ENCODE measurements around the gene SRRM3. TPM values are rescaled to one million over a fixed set of nuclear protein-coding genes. Genes with fewer than 3 reads are reported as not detected.
"Not testable (repeated sequence)": the region's sequence is repeated elsewhere in the genome, so short reads cannot be mapped to it uniquely, and the experiment has no call there.

SRRM3 gene
- total RNA-seq, 2 donors from 2014 or later: 1.6 to 4.3 TPM

DNA sequence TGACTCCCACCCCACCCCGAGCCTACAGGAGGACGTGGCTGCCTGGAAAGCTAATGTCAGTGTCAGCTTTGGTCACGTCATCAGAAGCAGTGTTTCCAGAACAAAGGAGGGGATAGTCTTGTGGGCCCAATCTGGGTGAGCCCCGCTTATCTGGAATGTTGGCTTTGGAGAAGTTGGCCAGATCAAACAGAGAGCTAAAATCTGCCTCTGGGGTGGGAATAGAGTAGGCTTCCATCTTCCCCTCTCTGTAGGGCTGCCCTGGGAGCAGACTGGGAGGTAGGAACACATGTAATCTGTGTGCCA is 32.5 kb downstream of the SRRM3 start:
- ATAC-seq (ENCODE audit: insufficient number of reproducible peaks, low FRiP score, low read depth): no peak
- no peaks in the 10 kb centered on the region for H3K27me3 ChIP-seq (replicated peaks; ENCODE audit: insufficient read depth)
- peaks cover 0 to 3% of the 10 kb centered on the region in 2 donors for H3K4me1 ChIP-seq (ENCODE audit: control insufficient read depth in 1 of 2, low read depth in 2 of 2)
- H3K9me3 ChIP-seq: no peaks in the 10 kb centered on the region
- no peak overlapping the region for H3K4me3 ChIP-seq
- TF ChIP-seq, protein P1, sequence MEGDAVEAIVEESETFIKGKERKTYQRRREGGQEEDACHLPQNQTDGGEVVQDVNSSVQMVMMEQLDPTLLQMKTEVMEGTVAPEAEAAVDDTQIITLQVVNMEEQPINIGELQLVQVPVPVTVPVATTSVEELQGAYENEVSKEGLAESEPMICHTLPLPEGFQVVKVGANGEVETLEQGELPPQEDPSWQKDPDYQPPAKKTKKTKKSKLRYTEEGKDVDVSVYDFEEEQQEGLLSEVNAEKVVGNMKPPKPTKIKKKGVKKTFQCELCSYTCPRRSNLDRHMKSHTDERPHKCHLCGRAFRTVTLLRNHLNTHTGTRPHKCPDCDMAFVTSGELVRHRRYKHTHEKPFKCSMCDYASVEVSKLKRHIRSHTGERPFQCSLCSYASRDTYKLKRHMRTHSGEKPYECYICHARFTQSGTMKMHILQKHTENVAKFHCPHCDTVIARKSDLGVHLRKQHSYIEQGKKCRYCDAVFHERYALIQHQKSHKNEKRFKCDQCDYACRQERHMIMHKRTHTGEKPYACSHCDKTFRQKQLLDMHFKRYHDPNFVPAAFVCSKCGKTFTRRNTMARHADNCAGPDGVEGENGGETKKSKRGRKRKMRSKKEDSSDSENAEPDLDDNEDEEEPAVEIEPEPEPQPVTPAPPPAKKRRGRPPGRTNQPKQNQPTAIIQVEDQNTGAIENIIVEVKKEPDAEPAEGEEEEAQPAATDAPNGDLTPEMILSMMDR (IDR thresholded peaks at IDR 0.05): no peak
- no peaks in the 10 kb centered on the region for H3K36me3 ChIP-seq
- no peak for DNase-seq (ENCODE audit: low spot score)
- no peak overlapping the region for H3K27ac ChIP-seq

DNA sequence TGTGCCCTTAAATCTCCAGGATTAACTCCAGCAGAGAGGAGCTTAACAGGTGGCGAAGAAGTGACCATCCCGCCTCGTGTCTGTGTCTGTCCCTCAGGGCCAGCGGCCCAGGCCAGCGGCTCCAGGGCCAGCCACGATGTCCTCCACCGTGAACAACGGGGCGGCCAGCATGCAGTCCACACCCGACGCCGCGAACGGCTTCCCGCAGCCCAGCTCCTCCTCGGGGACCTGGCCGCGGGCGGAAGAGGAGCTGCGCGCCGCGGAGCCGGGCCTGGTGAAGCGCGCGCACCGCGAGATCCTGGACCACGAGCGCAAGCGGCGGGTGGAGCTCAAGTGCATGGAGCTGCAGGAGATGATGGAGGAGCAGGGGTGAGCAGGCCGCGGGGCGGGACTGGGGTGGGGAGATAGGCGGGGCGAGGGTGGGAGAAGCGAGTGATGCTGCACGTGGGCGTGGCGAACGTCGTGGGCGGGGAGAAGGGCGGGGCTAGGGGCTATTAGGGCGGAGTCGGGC is 33.3 kb downstream of the SRRM3 start:
- no peak overlapping the region for H3K27ac ChIP-seq
- H3K27me3 ChIP-seq (replicated peaks; ENCODE audit: insufficient read depth): no peaks in the 10 kb centered on the region
- TF ChIP-seq, protein P1 (IDR thresholded peaks at IDR 0.05): no peak
- H3K4me1 ChIP-seq (ENCODE audit: control insufficient read depth in 1 of 2, low read depth in 2 of 2): peaks cover 0 to 3% of the 10 kb centered on the region in 2 donors
- ATAC-seq (ENCODE audit: insufficient number of reproducible peaks, low FRiP score, low read depth): no peak
- H3K36me3 ChIP-seq: no peaks in the 10 kb centered on the region
- DNase-seq (ENCODE audit: low spot score): peak; percentile 6
- peak overlapping the region; percentile 40 for H3K4me3 ChIP-seq
- H3K9me3 ChIP-seq: no peaks in the 10 kb centered on the region

DNA sequence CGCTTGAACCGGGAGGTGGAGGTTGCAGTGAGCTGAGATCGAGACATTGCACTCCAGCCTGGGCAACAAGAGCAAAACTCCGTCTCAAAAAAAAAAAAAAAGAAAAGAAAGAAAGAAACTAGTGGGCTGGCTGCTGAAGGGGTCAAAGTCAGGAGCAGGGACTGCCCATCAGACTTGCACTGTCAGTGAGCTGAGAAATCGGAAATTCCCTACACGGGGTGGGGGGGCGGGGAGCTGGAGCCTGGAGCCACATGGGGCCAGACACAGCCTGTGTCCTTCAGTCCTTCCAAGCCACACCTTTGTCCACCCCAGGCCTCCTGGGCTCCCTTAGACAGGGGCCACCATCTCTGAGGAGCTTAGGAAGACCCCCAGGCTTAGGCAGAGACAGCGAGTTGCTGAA is 34.5 kb downstream of the SRRM3 start:
- no peaks in the 10 kb centered on the region for H3K9me3 ChIP-seq
- H3K27ac ChIP-seq: no peak overlapping the region
- no peaks in the 10 kb centered on the region for H3K27me3 ChIP-seq (replicated peaks; ENCODE audit: insufficient read depth)
- ATAC-seq (ENCODE audit: insufficient number of reproducible peaks, low FRiP score, low read depth): no peak
- H3K4me3 ChIP-seq: no peak overlapping the region
- no peak for DNase-seq (ENCODE audit: low spot score)
- TF ChIP-seq, protein P1 (IDR thresholded peaks at IDR 0.05): no peak
- peaks cover 0 to 3% of the 10 kb centered on the region in 2 donors for H3K4me1 ChIP-seq (ENCODE audit: control insufficient read depth in 1 of 2, low read depth in 2 of 2)
- H3K36me3 ChIP-seq: no peaks in the 10 kb centered on the region

DNA sequence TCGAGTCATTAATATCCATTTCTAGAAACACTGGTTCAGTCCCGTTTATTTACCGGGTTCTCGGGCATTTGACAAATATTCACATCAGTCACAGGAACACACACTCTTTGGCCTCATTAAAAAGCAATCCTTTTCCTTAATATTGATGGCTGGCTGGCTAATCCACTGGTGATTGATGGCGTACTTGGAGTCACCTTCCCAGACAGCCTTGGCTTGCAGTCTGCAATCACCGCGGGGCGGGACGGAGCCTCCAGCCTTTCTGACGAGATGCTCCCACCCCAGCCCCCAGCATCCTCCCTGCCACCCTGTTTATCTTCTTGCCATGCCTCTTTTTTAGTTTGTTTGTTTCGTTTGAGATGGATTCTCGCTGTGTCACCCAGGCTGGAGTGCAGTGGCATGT is 36.6 kb downstream of the SRRM3 start:
- Histone ChIP-seq H3K4me3 (no peak overlapping the region), H3K9me3 (no peaks in the 10 kb centered on the region), H3K27ac (no peak overlapping the region), H3K4me1 (ENCODE audit: control insufficient read depth in 1 of 2, low read depth in 2 of 2) (peaks cover 0 to 3% of the 10 kb centered on the region in 2 donors), H3K36me3 (no peaks in the 10 kb centered on the region), H3K27me3 (replicated peaks; ENCODE audit: insufficient read depth) (no peaks in the 10 kb centered on the region)
- TF ChIP-seq, protein P1 (IDR thresholded peaks at IDR 0.05): no peak
- DNase-seq (ENCODE audit: low spot score) (no peak), ATAC-seq (ENCODE audit: insufficient number of reproducible peaks, low FRiP score, low read depth) (no peak)

DNA sequence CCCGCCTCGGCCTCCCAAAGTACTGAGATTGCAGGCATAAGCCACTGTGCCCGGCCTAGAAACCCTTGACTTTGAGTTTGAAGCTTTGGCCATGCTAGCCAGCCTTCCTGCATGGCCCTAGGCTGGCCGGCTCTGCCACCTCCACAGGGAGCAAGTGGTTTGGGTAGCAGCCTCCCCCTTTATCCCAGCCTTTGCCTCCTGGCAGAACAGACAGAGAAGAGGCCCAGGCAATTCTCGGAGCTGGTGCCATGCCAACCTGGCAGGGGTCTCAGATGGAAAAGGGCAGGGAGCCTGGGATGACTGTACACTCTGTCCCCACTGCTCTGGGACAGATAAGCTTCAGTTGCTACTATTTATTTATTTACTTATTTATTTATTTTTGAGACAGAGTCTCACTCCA is 39.4 kb downstream of the SRRM3 start:
- ATAC-seq (ENCODE audit: insufficient number of reproducible peaks, low FRiP score, low read depth) (no peak), DNase-seq (ENCODE audit: low spot score) (no peak)
- no peaks in the 10 kb centered on the region for H3K27me3 ChIP-seq (replicated peaks; ENCODE audit: insufficient read depth)
- TF ChIP-seq, protein P1 (IDR thresholded peaks at IDR 0.05): no peak
- H3K9me3 ChIP-seq: no peaks in the 10 kb centered on the region
- no peaks in the 10 kb centered on the region for H3K4me1 ChIP-seq (ENCODE audit: control insufficient read depth in 1 of 2, low read depth in 2 of 2)
- no peak overlapping the region for H3K4me3 ChIP-seq
- H3K36me3 ChIP-seq: no peaks in the 10 kb centered on the region
- H3K27ac ChIP-seq: no peak overlapping the region

DNA sequence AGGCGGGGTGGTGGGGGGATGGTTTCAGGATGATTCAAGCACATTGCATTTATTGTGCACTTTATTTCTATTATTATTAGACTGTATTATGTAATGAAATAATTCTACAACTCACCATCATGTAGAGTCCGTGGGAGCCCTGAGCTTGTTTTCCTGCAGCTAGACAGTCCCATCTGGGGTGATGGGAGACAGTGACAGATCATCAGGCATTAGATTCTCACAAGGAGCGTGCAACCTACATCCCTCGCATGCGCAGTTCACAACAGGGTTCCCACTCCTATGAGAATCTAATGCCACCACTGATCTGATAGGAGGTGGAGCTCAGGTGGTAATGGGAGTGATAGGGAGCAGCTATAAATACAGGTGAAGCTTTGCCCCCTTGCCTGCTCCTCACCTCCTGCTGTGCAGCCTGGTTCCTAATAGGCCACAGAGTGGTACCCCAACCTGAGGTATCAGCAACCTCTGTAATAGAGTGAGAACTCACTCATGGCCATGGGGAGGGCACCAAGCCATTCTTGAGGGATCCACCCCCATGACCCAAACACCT is 40.9 kb downstream of the SRRM3 start:
- not testable (repeated sequence) for H3K27ac ChIP-seq; H3K27me3 ChIP-seq (replicated peaks; ENCODE audit: insufficient read depth); H3K4me1 ChIP-seq (ENCODE audit: control insufficient read depth in 1 of 2, low read depth in 2 of 2); H3K9me3 ChIP-seq; ATAC-seq (ENCODE audit: insufficient number of reproducible peaks, low FRiP score, low read depth); DNase-seq (ENCODE audit: low spot score); H3K4me3 ChIP-seq; H3K36me3 ChIP-seq

Measured in thoracic aorta (tissue), 2 donors.